Activated CD8-positive, alpha-beta memory T cell treated with anti-CD3 and anti-CD28 coated beads, Interleukin-2, amount 50 U/mL, for 1 hour (primary cell): ENCODE results near the gene WHRN.

Experiments used
- DNase-seq: peaks from one replicate; pipeline ENCODE4 v3.0.0-alpha.2; 2020; ENCODE audit errors: extremely low read depth

The WHRN gene

DNA sequence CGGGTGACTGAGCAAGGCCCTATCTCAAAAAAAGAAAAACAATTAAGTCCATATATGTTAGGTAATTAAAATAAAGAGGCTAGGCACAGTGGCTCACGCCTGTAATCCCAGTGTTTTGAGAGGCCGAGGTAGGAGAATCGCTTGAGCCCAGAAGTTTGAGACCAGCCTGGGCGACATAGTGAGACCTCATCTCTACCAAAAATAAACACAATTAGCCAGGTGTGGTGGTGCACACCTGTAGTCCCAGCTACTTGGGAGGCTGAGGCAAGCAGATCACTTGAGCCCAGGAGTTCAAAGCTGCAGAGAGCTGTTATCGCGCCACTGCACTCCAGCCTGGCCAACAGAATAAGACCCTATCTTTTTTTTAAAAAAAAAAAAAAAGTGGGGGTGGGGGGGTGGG is 12.3 kb downstream of the WHRN start:
- DNase-seq: no peak

DNA sequence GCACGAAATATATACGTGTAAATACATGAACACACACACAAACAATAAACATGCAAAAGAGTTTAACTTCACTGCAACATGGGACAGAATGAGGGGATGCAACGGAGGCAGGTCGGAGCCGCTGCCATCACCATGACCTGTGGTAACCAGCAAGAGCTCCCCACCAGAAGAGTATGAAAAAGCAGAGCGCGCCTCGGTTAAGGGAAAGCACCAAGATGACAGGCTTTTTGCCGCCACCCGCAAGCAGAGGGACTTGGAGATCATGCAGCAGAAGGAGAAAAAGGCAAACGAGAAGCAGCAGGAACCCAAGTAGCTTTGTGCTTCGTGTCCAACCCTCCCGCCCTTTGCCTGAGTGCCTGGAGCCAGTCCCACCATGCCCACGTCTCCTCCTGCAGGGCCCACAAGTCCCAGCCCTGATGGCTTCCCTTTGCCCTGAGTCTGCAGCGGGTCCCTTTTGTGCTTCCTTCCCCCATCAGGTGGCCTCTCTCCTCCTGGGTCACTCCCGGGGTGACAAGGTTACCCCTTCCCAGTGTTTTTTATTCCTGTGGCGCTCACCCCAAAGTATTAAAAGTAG is 13.8 kb downstream of the WHRN start:
- DNase-seq: no peak

DNA sequence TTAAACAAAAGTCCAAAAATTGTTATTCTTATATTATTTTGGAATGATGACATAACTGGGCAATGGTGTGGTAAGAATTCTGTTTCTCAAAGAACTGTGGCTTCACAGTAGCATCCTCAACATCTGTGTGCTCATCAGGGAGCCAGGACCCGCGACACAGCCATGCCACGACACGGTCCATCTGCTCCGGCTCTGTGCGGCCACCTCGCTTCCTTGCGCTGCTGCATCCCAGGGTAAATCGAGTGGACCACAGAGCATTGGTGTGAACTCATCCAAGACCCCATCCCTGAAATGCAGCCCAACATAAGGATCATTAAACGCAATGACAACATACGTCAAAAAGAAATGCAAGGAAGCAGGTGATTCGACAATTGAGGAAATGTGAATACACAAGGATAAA is 15.3 kb downstream of the WHRN start:
- no peak for DNase-seq

DNA sequence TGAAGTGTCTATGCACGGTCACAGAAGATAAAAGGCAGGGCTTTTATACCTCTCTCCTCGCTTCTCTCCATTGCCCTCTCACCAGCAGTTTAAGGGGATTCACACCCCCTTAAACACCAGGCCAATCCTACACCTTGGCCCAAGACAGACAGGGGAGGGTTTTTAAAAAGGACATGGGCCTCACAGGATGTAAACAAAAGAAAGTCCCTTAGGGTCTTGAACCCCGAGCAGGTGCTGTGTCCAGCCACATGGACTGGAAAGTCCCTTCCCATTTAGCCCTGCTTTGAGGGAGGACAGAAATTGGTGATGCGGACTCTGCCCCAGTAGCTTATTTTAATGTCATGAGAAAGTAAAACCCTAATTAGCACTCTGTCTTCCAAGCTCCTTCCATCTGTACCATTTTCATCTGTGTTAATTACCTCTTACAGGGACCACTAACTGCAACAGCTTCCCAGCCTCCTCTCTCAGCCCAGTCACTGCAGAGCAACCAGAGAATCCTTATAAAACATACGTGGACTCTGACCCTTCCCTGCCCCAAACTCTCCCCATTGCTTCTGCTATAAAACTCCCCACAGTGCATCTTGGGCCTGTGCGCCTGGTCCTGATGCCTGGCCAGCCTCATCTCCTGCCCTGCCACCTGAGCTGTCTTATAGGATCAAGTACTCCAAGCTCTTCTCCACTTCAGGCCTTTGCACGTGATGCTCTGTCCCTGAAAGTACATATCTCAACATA is 16.7 kb downstream of the WHRN start:
- no peak for DNase-seq

DNA sequence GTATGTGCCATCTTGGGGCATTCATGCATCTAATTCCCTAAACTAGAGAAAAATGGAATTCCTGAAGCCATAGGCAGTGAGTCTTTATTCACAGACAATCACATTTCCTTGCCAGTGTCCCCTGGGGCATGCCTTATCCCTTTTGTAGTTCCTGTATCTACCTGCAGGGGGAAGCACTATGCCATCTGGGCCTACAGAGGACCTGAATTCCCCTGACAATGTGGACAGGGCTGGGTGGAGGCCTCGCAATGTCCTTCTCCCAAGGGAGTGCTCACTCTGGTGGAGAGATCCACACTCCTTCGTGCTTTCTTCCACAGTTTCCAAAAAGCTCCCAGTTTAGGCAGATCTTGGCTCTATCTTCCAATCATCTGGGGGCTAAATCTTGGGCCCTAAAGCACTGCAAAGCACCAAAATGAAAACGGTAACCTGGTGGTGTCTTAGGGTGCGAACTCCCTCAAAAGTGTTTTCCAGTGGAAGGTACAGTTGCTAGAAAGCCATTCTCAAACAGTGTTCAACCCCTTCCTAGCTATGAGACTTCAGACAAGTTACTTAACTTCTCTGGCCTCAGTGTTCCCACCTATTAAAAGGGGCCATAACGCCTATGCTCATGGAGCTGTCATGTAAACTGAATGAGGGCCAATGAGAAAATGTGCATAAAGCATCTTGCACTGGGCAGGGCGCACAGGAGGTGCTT is 17.5 kb downstream of the WHRN start:
- no peak for DNase-seq

DNA sequence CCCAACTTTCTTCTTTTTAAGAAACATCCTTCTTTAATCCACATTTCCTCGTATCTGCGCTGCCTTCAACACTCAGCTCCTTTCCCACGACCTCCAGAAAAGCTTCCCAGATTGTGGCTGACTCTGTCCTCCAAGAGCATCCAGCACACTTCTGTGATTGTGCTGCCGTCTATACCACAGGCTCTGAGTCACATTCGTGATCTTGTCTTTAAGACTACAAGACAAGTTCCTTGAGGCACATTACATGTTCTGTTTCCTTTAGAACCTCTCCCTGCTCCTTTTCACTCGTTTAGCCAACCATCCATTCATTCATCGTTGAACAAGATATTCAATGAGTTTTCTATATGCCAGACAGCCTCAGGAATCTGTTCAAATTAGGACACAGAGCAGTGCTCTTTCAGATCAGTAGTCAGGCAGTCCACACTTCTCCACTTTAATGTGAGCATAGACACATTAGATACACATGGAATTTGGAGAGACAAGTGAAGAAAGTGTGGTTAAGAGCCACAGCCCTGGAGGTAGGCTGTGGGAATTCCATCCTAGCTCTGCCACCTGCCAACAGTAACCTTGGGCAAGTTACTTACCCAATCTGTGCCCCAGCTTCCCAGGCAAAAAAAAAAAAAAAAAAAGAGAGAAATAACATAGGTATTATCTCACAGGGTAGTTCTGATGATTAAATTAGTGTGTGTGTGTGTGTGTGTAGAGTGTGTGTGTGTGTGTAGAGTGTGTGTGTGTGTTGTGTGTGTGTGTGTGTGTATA is 18.9 kb downstream of the WHRN start:
- DNase-seq: no peak

DNA sequence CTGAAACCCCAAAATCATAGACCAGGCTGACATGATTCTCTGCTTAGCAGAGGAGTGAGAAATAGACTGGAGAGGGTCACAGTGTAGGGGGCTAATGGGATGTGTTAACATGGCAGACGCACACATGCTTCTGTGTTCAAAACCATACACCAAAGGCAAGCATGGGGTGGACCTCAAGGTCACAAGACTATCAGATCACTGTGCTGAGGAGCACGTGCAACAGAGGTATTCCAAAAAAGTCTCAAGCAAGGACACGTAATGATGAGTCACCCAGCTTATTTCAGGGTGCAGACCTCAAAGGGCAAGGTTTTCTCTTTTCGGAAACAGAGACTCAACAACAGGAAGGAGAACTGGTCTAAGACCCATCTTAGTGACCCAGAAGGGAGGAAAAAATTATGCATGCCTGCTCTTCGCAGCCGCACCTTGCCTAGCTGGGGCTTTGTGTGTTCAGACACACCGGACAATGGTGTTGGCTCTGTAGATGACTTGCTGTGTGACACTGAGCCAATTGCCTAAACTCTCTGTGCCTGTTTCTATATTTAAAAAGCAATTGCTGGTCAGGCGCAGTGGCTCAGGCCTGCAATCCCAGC is 20.3 kb downstream of the WHRN start:
- no peak for DNase-seq

DNA sequence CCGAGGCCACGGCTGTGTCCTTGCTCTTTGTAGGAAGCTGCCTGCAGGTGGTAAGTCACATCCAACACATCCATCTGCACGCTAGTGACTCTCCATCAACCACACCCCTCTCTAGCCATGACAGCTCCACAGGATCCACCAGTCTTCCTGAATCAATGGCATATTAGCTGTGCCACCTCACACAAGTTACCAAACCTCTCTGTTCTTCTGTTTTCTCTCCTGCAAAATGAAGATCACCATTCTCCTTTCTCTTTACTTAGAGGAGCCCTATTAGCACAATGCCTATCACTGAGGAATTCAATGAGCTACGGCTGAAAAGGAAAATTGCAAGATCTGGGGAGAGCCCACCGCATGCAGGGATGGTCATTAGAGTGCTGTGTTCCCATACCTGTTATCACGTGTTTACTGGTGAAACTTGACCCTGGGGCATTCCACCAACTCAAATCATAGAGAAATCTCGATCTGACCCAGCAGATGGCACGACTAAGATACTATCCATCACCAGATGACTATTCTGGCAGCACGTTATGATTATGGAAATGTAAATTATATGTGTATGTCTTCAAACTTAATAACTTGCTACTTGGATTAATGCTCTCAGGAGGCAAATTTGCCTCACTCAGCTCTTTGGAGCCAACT is 20.9 kb downstream of the WHRN start:
- no peak for DNase-seq

DNA sequence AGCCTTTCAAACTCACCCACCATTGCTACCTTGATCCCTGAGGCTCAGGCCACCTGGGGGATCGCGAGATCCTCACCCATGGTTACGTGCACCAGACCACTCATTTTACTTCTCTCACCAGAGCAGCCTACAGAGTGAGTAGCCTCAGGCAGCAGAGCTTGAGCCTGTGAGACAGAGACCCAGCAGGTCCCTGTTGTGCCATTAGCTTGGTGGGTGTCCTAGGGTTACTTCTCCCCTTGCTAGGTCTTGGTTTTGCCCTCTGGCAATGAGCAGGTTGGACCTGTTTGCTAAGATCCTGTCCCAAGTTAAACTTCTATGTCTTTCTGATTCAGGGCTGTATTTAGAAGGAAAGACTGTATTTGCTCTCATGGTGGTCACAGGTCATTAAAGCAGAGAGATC is 21.8 kb downstream of the WHRN start:
- no peak for DNase-seq

DNA sequence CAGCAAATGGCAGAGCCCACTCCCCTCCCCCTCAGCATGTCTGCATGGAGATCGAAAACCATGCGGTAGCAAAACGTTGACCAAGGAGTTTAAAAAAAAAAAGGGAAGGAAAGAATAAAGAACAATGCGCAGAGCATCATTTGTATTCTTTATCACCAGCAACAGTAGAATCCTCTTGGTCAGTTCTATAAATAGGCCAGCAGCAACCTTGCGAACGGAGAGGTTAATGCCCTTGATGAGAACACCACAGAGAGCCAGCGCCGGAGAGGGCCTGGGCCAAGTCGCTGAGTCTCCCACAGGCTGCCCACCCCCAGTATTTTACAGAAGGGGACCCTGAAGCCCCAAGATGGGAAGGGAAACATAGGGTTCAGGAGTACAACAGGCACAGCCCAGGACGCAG is 22.7 kb downstream of the WHRN start:
- no peak for DNase-seq

DNA sequence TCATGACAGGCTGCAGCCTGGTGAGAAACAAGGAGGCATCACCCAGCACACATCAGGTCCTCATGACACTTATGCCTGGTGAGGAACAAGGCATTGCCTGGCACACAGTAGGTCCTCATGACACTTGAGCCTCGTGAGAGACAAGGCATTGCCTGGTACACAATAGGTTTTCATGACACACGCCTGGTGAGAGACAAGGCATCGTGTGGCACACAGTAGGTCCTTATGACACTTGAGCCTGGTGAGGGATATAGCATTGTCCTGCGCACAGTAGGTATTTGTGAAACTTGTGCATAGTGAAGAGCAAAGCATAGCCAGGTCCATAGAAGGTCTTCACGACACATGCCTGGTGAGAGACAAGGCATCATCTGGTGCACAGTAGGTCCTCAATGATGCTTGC is 23.5 kb downstream of the WHRN start:
- no peak for DNase-seq

DNA sequence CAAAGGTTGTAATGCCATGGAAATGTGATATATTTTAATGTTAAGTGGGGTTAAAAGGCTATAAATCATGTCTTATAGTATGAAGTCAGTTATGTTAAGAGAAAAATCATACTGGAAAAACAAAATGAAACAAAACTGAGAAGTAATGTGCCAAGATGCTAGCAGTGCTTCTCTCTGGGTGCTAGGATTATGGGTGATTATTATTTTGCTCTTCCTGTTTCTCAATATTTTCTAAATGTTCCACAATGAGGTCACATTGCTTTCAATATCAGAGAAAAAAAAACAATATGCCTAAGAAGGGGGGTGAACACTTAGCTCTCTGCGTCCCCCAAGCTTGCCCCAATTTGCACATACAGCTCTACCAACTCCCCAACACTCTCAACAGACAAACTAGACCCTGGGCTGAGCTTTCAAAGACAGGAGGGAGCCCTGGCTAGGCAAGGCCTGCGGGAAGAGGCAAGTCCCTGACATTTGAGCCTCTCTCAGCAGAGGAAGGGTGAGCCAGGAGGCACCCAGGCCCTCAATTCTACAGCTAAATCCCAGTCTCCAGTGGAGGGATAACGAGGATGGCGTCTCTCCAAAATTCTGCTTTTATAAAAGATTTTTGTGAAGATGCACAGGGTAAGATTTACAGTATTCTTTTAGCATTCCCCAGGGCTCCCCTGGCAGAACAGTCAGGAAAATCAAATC is 24.4 kb downstream of the WHRN start:
- no peak for DNase-seq

DNA sequence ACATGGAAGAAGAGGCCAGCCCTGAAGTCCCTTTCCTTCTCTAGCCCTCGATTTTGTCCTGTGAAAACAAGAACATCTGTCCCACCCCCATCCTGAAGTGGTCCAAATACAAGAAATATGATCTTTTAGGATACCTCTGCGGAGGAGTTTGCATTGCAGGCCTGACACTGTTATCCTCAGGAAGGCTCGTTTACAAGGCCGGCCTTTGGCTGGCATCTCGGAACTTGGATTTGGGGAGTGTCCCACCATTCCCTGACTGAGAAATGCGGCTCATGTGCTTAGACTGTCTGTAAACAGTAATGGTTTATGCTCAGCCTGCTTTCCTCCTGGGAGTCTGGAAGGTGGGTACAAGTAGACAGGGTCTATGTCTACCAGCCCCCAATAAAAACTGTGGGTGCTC is 26.4 kb downstream of the WHRN start:
- no peak for DNase-seq

DNA sequence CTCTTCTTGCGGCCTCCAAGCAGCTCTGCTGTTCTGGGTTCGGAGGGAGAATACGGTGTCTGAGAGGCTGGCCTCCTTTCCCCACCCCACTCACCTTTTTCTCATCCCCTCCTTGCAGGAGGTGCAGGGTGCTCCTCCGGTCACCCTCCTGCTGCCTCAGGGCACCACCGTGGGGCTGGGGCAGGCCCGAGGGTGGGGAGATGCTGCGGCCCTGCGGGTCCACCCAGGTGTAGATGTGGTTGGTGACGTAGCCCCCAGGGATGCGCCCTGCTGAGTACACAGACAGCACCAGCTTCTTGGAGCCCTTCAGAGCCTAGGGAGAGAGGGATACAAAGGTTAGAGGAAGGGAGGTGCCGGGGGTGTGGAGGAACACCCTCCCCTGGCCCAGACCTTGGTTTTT is 26.8 kb downstream of the WHRN start:
- no peak for DNase-seq

DNA sequence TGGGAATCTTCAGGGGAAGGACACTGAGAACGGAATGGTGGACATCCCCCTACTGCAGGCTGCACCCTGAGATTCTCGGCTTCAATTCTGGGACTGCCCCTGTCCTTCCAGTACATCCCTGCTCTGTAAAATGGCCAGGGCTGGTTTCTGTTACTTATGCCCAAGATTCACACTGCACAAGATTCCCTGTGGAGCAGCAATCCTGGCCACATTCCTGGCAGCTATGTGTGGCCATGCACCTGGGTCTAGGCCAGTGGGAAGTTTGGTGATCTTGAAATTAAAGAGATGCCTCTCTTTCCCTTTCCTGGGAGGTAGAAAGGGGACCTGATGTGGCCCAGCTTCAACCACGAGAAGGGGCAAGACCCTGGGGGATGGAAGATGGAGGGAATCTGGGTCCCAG is 27.6 kb downstream of the WHRN start:
- no peak for DNase-seq

DNA sequence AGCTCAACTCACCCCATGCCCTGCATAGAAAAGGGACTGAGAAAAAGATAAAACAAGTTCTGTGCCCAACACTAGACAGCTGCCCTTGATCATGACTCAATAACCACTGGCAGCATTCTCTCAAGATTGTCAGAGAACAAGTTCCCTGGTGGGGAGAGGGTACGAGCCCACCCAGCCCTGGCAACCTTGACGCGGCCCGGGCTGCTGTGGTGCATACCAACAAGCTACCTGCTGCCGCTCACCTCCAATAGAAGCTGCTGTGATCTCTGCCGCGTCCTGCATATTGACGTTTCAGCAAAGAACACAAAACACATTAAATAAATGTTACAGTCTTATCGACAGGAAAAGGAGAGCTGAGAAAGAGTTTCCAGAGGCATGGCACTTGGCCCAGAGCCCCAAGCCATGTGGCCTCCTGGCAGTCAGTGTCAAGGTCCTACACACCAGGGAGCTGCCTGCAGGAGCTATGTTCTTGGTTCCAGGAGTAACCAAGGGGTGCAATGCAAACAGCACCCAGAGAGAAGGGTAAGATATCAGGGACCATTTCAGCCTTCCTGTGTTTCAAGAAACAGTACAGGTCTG is 28.3 kb downstream of the WHRN start:
- no peak for DNase-seq

DNA sequence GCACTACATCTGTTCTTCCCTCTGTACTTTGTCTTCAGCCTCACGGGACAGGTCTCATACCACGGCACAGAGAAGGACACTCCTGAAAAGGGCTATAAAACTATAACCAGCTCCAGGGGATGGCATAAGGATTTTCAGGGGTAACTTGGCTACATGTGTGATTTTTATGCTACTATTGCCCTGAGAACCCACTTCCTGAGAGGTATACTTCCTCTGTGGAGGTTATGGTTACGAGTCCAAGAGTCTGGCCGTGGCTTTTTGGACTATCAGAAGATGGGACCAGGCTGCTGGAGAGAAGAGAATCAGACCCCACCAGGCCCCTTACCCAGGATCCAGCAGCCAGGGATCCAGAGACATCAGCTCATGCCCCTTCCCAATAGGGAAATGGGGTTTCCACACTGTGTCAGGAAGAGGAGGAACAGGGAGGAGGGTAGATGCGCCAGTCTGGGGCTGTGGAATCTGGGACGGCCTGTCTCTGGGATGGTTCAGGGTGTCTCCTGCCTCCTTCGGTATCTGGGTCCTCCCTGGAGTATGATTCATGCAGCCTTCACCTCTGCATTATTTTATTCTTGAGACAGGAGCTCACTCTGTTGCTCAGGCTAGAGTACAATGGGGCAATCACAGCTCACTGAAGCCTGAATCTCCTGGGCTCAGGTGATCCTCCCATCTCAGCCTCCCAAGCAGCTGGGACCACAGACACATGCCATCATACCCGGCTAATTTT is 29.7 kb downstream of the WHRN start:
- DNase-seq: no peak

DNA sequence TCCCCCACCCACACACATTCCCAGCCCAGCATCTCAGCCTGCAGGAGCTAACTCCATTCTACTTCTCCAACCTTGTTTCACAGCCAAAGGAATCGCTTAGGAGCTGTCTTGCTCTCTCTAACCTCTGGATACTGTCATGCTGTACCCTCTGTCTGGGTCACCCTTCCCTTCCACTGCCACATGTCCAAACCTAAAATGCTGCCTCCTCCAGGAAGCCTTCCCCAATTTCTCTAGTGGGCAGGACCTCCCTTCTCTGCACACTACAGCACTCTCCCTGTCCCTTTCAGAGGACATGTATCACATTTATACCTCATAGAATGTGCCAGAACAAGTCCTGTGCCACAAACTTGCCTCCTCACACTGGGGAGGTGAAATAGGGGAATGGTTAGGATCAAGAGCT is 30.8 kb downstream of the WHRN start:
- DNase-seq: no peak

DNA sequence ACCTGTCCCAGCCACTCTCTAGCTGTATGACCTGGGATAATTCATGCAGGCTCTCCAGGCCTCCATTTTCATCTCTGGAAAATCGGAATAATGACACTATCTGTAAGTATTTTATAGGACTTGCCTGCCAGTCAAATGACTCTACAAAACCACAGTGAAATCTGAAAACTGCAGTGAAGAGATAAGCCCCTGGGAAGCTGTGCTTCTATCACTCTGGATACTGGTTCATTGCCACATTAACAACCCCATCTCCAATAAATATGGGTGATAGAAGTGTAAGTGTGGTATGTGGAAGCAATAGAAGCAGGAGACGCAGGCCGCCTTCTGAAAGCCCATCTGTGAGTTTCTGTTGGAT is 31.8 kb downstream of the WHRN start:
- DNase-seq: no peak

DNA sequence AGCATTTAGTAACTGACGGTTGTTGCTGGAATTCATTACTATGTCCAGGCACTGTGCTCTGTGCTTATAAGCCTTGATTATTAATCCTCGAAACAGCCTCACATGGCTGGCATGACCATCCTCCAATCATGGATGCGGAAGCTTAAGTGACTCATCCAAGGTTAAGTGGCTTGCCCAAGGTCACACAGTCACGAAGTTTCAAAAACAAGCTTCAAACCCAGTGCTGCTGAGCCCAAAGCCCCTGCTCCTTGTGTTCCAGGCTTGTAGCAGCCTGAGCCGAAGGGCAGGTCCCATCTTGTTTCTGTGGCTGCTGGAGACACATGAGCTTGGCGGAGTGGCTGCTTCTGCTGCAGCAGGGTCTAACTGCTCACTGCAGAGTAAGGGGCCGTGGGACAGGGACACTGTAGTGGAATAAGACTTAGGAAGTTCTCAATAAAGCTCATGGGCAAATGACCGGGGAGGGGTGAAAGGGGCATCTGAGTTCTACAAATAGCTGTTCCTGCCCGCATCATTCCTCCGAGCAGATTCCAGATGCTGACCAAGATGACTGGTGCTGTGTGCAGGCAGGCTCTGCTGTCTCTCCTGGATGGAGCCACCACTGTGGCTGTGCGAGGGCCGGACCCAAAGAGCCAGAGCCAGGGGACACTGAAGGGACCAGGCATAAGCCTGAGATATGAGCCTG is 32.4 kb downstream of the WHRN start:
- DNase-seq: no peak
